ENCODE measurements around the gene MCF2L2. TPM values are rescaled to one million over a fixed set of nuclear protein-coding genes. Genes with fewer than 3 reads are reported as not detected.

Gene MCF2L2
- total and polyA plus RNA-seq, 2 of the 13 experiments (the other 11 are each of a cell fraction or from before 2014, with no cell fraction given): not detected

DNA sequence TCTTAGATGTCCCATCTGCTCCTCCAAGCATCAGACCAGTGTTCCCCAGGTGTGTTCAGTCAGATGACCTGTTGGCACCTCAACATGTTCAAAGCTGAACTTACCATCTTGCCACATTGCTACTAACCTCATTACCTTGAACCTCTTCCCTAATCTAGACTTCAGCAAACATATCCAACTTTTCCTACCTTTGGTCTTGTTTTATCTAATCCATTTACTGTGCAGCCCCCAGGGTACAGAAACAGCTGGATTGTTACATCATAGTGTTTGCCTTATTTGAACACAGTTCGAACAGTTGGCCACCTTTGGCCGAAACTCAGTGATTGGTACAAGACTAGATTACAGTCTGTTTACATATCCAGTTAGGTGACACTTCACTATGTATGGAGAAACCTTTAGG lies 36.1 kb upstream of the MCF2L2 start (continued):
- TF ChIP-seq, protein P1, sequence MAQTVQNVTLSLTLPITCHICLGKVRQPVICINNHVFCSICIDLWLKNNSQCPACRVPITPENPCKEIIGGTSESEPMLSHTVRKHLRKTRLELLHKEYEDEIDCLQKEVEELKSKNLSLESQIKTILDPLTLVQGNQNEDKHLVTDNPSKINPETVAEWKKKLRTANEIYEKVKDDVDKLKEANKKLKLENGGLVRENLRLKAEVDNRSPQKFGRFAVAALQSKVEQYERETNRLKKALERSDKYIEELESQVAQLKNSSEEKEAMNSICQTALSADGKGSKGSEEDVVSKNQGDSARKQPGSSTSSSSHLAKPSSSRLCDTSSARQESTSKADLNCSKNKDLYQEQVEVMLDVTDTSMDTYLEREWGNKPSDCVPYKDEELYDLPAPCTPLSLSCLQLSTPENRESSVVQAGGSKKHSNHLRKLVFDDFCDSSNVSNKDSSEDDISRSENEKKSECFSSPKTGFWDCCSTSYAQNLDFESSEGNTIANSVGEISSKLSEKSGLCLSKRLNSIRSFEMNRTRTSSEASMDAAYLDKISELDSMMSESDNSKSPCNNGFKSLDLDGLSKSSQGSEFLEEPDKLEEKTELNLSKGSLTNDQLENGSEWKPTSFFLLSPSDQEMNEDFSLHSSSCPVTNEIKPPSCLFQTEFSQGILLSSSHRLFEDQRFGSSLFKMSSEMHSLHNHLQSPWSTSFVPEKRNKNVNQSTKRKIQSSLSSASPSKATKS (CRISPR knock-in tag; IDR thresholded peaks at IDR 0.05): no peak
- TF ChIP-seq, protein P2, sequence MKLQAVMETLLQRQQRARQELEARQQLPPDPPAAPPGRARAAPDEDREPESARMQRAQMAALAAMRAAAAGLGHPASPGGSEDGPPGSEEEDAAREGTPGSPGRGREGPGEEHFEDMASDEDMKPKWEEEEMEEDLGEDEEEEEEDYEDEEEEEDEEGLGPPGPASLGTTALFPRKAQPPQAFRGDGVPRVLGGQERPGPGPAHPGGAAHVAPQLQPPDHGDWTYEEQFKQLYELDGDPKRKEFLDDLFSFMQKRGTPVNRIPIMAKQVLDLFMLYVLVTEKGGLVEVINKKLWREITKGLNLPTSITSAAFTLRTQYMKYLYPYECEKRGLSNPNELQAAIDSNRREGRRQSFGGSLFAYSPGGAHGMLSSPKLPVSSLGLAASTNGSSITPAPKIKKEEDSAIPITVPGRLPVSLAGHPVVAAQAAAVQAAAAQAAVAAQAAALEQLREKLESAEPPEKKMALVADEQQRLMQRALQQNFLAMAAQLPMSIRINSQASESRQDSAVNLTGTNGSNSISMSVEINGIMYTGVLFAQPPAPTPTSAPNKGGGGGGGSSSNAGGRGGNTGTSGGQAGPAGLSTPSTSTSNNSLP (IDR thresholded peaks at IDR 0.05; ENCODE audit: low read depth, low read length): no peak
- TF ChIP-seq ONECUT2 (CRISPR knock-in tag; IDR thresholded peaks at IDR 0.05): peak; percentile 72
- TF ChIP-seq AGO1 (IDR thresholded peaks at IDR 0.05; ENCODE audit: low read depth, low read length, poor library complexity, severe bottlenecking): no peak
- no peak for TF ChIP-seq MAZ (IDR thresholded peaks at IDR 0.05; ENCODE audit: borderline replicate concordance, low read depth, low read length)
- TF ChIP-seq MAZ (CRISPR knock-in tag; IDR thresholded peaks at IDR 0.05; ENCODE audit: low read depth): peak; percentile 42; the same call in 1 of the 2 replicates
- peak; percentile 91 for TF ChIP-seq HDAC2 (CRISPR knock-in tag; IDR thresholded peaks at IDR 0.05)
- peak in 1 of 2 experiments; percentile 35; a peak in 1 of 4 replicates for TF ChIP-seq NR2F1 (CRISPR knock-in tag; IDR thresholded peaks at IDR 0.05)
- no peak for TF ChIP-seq NFE2L1 (CRISPR knock-in tag; IDR thresholded peaks at IDR 0.05; ENCODE audit: borderline replicate concordance)
- peak; percentile 51; the same call in 1 of the 2 replicates for TF ChIP-seq ZNF232 (CRISPR knock-in tag; IDR thresholded peaks at IDR 0.05; ENCODE audit: borderline replicate concordance)
- 0 out of 2 replicates have a peak, but pooled peaks have one; percentile 29 for TF ChIP-seq ESRRA (CRISPR knock-in tag; IDR thresholded peaks at IDR 0.05; ENCODE audit: low read depth)
- TF ChIP-seq ZNF44 (CRISPR knock-in tag; IDR thresholded peaks at IDR 0.05): no peak
- peak; percentile 51; the same call in 1 of the 2 replicates for TF ChIP-seq ZNF607 (CRISPR knock-in tag; IDR thresholded peaks at IDR 0.05; ENCODE audit: borderline replicate concordance)
- TF ChIP-seq RAD21 (CRISPR knock-in tag; IDR thresholded peaks at IDR 0.05): no peak
- no peak for TF ChIP-seq ZNF326 (CRISPR knock-in tag; IDR thresholded peaks at IDR 0.05; ENCODE audit: borderline replicate concordance)
- TF ChIP-seq ZNF543 (CRISPR knock-in tag; IDR thresholded peaks at IDR 0.05): no peak
- no peak for TF ChIP-seq SRY (CRISPR knock-in tag; IDR thresholded peaks at IDR 0.05)
- no peak for TF ChIP-seq ZNF34 (CRISPR knock-in tag; IDR thresholded peaks at IDR 0.05; ENCODE audit: borderline replicate concordance)
- TF ChIP-seq TBX3 (IDR thresholded peaks at IDR 0.05; ENCODE audit: borderline replicate concordance): peak; percentile 64; the same call in 1 of the 2 replicates
- TF ChIP-seq, protein P3, sequence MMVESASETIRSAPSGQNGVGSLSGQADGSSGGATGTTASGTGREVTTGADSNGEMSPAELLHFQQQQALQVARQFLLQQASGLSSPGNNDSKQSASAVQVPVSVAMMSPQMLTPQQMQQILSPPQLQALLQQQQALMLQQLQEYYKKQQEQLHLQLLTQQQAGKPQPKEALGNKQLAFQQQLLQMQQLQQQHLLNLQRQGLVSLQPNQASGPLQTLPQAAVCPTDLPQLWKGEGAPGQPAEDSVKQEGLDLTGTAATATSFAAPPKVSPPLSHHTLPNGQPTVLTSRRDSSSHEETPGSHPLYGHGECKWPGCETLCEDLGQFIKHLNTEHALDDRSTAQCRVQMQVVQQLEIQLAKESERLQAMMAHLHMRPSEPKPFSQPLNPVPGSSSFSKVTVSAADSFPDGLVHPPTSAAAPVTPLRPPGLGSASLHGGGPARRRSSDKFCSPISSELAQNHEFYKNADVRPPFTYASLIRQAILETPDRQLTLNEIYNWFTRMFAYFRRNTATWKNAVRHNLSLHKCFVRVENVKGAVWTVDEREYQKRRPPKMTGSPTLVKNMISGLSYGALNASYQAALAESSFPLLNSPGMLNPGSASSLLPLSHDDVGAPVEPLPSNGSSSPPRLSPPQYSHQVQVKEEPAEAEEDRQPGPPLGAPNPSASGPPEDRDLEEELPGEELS (CRISPR knock-in tag; IDR thresholded peaks at IDR 0.05): peak; percentile 86
- TF ChIP-seq, protein P4, sequence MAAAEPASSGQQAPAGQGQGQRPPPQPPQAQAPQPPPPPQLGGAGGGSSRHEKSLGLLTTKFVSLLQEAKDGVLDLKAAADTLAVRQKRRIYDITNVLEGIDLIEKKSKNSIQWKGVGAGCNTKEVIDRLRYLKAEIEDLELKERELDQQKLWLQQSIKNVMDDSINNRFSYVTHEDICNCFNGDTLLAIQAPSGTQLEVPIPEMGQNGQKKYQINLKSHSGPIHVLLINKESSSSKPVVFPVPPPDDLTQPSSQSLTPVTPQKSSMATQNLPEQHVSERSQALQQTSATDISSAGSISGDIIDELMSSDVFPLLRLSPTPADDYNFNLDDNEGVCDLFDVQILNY (CRISPR knock-in tag; conservative IDR thresholded peaks at IDR 0.05): no peak
- TF ChIP-seq ZNF572 (CRISPR knock-in tag; IDR thresholded peaks at IDR 0.05): no peak

Data from HepG2 (cell line).